ENCODE results near the gene ULBP3.
"Not testable (repeated sequence)": the region's sequence is repeated elsewhere in the genome, so short reads cannot be mapped to it uniquely, and the experiment has no call there.

The ULBP3 gene

GRCh38 chr6:150075034-150075421 lies 6.1 kb upstream of the ULBP3 start:
- no peak for DNase-seq

- not testable (repeated sequence) for DNase-seq
Observed at GRCh38 chr6:150074396-150075033, 5.6 kb upstream of the ULBP3 start.

- DNase-seq = no peak
Observed at GRCh38 chr6:150072201-150072600, 3.3 kb upstream of the ULBP3 start.

GRCh38 chr6:150070236-150070818 lies 1.4 kb upstream of the ULBP3 start:
- no peak for DNase-seq

GRCh38 chr6:150069706-150070105 lies 785 bp upstream of the ULBP3 start:
- no peak for DNase-seq

DNA sequence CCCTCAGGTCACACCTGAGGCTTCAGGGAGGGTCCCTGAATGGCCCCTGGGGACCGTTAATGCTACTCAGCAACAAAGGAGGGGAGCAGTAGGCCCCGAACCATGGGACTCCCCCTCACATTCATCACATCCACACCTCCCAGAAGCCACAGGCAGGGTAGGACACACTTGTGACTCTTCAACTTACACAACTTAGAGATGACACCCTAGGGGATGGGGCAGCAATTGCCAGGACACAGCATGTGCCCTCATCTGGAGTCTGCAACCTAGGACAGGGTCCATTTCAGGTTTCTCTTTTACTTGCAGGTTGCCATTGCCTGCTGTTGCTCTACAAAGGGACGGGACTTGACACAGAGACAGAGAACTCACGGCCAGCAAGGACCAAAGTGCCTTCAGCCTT lies 770 bp downstream of the ULBP3 start:
- no peak for DNase-seq

DNA sequence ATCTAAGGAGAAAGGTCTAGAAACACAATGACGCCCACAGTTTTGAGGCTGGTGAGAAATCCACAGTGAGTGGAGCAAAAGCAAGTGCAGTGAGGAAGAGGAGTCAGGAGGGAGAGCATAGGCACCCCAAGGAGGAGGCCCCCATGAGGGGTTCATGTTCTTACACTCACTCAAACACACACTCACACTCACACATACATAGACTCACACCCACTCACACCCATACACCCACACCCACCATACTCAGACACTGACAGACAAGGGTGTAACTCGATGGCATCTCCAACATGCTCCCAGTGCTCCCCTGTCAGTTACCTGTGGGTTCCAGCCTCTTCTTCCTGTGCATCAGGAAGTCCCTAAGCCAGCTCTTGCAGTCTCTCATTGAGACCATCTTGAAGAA lies 3.8 kb downstream of the ULBP3 start:
- DNase-seq = no peak

- DNase-seq = no peak
Observed at GRCh38 chr6:150063640-150064039, 5.3 kb downstream of the ULBP3 start.

- not testable (repeated sequence) for DNase-seq
Observed at GRCh38 chr6:150059973-150060372, 8.9 kb downstream of the ULBP3 start.

DNA sequence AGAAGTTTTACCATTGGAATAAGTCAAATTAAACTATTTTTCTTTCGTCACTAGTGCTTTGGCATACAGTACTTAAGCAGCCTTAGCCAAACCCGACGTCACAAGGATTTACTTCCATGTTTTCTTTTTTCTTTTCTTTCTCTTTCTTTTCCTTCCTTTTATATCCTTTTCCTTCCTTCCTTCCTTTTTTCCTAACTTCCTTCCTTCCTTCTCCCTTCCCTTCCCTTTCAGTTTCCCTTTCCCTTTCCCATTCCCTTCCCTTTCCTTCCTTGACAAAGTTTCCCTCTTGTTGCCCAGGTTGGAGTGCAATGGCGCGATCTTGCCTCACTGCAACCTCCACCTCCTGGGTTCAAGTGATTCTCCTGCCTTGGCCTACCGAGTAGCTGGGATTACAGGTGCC lies 9.9 kb downstream of the ULBP3 start:
- no peak for DNase-seq

DNA sequence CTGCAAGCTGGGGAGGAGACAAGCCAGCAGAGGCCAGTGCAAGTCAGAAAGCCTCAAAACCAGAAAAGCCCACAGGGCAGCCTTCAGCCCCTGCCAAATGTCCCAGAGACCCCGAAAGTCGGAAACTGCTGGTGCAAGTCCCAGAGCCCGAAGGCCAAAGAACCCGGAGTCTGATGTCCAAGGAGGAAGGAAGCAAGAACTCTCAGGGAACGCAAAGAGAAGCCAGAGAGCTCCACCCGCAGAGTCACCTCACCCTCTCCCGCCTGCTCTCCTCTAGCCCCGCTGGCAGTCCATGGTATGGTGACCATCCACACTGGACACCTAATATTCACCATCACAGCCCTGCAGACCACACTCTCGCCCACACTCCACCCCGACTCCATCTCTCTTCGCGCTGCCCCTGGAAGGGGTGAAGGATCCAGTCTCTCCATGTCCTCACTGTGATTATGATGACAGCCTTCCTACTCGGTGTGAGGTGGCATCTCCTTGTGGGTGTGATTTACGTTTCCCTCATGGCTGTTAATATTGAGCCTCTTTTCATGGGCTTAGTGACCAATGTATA lies 10.6 kb downstream of the ULBP3 start:
- DNase-seq = no peak

- DNase-seq = no peak
Observed at GRCh38 chr6:150057501-150057951, 11.4 kb downstream of the ULBP3 start.

- no peak for DNase-seq
Observed at GRCh38 chr6:150056916-150057315, 12.0 kb downstream of the ULBP3 start.

GRCh38 chr6:150056156-150056555 lies 12.8 kb downstream of the ULBP3 start:
- DNase-seq = no peak

- no peak for DNase-seq
Observed at GRCh38 chr6:150055131-150055530, 13.8 kb downstream of the ULBP3 start.

GRCh38 chr6:150053450-150053849 lies 15.5 kb downstream of the ULBP3 start:
- DNase-seq = no peak

- no peak for DNase-seq
Observed at GRCh38 chr6:150050846-150051245, 18.1 kb downstream of the ULBP3 start.

DNA sequence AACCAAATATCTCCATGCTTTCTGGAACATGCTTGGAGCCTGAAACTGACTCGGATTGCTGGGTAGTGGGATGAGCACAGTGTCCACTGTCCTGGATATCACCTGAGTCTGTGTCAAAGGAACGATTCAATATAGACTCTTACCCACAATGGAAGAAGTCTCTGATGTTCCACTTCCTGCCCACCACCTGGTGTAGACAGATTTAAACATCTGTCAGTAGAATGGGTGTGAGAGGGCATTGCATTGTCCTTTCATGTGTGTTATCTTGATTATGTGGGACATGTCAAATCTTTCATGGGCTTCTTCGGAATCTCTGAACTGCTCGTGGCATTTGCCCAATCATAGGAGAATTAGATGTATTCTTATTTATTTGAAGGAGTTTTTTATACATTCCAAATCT lies 20.8 kb downstream of the ULBP3 start:
- no peak for DNase-seq

GRCh38 chr6:150046943-150047342 lies 22.0 kb downstream of the ULBP3 start:
- no peak for DNase-seq

DNA sequence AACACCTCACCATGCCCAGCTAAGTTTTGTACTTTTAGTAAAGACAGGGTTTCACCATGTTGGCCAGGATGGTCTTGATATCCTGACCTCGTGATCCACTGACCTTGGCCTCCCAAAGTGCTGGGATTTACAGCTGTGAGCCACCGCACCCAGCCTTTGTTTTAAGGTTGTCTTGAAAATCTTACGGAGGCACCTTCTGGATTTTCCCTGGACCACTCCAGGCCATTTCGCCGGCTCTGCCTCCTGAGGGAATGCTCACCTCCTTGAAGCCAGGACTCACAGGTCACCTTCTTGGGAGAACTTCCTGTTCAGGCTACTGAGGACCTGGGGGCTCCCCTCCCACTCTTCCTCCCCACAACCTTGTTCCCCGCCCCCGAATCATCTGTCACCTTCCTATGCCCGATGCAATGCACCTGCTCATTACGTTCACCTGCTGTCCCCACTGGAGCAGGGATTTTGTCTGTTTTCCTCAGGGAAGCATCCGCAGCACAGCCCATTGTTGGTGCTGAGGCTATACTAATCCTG lies 24.2 kb downstream of the ULBP3 start:
- DNase-seq = no peak

GRCh38 chr6:150043501-150044412 lies 25.2 kb downstream of the ULBP3 start:
- DNase-seq = no peak

- DNase-seq = no peak
Observed at GRCh38 chr6:150043096-150043495, 25.8 kb downstream of the ULBP3 start.

Data from NCI-H187 treated with DMSO at 0.1 percent for 48 hours (cell line).